GM10266 (cell line): ENCODE results near the gene ISOC1.

ENCODE experiments used
- DNase-seq: peaks from one replicate; pipeline ENCODE4 v3.0.0; 2012; ENCODE audit errors: extremely low spot score
- TF ChIP-seq, protein P1 (sequence below): IDR thresholded peaks from 2 replicates; pipeline ENCODE4 v1.5.1; 2012; ENCODE audit warnings: mild to moderate bottlenecking, low read depth; ENCODE audit not compliant: control insufficient read depth, insufficient read depth; ENCODE audit errors: missing control alignments

ISOC1 gene

DNA sequence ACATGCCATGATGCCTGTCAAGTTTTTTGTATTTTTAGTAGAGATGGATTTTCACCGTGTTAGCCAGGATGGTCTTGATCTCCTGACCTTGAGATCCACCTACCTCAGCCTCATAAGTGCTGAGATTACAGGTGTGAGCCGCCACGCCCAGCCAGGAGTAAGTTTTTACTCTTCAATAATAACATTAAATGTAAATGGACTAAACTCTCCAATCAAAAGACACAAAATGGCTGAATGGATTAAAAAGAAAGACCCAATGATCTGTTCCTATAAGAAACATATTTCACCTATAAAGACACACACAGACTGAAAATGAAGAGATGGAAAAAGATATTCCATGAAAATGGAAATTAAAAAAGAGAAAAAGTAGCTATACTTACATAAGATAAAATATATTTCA lies 37.2 kb upstream of the ISOC1 start:
- no peak for DNase-seq

DNA sequence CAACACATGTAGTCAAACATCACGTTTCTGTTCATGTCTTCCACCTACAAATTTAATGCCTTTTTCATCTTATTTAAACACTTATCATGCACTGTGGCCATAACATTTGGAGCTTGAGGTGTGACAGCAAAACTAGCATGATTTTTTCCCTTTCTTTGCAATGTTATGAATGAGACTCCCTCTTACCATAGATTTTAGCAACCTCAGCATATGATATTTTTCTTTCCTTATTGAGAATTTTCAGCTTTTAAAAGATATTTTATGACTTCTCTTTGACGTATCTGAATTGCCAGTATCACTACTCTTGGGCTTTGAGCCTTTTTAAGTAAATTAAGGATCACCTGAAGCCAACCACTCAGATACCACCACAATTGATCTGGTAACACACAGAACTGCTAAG lies 32.7 kb upstream of the ISOC1 start:
- DNase-seq, result no peak
- TF ChIP-seq, protein P1, sequence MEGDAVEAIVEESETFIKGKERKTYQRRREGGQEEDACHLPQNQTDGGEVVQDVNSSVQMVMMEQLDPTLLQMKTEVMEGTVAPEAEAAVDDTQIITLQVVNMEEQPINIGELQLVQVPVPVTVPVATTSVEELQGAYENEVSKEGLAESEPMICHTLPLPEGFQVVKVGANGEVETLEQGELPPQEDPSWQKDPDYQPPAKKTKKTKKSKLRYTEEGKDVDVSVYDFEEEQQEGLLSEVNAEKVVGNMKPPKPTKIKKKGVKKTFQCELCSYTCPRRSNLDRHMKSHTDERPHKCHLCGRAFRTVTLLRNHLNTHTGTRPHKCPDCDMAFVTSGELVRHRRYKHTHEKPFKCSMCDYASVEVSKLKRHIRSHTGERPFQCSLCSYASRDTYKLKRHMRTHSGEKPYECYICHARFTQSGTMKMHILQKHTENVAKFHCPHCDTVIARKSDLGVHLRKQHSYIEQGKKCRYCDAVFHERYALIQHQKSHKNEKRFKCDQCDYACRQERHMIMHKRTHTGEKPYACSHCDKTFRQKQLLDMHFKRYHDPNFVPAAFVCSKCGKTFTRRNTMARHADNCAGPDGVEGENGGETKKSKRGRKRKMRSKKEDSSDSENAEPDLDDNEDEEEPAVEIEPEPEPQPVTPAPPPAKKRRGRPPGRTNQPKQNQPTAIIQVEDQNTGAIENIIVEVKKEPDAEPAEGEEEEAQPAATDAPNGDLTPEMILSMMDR, result no peak

More for the DNA sequence above, 37.2 kb upstream of the ISOC1 start:
- TF ChIP-seq, protein P1, result no peak

DNA sequence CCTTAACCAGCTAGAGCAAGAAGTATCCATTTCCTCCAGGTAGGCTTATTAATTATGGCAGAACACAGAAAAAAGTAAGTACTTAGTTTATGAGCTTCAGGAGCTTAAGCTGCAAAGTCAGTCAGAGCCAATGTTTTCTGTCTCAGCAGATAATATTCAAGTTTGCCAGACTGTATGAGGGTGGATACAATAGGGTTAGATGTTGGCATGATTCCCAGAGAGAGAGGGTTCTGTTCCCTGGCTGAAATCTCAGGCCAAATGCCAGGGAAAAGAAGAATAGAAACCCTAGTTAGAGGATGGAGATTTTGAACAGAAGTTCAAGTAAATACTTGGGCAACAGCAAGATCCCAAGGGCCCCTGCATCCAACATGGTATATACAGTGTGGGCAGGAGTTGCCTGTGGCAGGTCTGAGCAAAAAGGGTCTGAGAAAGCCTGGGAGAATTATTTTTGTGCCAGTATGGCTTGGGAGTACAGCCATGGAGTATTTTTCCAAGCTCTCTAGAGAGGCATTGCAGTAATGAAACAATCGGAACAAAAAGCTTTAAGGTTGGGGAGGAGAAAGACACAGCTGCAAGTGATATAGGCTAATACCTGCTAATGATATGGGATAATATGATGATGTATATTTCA lies 31.0 kb upstream of the ISOC1 start:
- DNase-seq, result no peak
- TF ChIP-seq, protein P1, result no peak

DNA sequence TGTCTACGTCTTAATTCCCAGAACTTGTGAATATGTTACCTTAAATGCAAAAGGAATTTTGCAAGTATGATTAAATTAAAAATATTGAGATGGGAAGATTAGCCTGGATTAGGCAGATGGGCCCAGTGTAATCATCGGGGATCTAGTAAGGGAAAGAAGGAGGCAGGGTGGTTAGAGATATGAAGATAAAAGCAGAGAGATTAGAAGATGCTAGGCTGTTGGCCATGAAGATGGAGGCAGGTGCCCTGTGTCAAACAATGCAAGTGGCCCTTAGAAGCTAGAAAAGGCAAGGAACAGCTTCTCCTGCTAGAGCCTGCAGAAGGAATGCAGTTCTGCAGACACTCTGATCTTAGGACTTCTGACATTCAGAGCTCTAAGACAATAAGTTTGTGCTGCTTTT lies 28.8 kb upstream of the ISOC1 start:
- TF ChIP-seq, protein P1, result no peak
- DNase-seq, result no peak

DNA sequence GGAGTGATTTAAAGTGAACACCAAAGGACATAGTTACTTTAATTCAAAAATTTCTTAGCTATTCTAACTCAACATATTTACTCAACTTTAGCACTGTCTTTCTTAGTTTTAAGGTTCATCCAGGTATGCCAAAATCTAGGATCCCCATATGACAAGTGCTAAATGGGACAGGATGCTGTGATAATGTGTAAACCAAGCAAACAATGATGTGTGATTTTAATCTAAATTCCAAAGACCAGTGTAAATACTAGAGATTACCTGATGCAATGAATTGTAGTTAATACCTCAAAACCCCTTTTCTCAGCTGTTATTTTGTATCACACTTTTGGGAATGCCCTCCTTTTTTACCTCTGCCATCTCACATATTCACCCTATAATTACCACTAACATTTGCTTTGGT lies 26.8 kb upstream of the ISOC1 start:
- no peak for DNase-seq
- TF ChIP-seq, protein P1, result no peak

DNA sequence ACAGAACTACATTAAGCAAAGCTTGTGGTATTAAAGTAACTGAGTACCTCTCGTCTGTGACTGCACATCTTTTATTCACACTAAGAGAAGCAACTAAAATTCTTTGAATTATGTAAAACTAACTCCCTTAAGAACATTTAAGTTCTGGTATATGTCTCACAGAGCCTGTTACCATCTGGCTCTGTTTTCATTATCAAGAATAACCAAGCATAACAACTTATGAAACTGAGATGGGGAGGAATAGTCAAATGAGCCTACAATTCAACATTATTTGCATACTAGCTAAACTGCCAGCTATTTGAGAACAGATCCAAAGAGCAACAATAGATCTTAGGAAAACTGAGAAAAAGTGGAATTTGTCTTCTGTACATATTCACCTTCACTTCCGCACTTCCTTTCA lies 25.3 kb upstream of the ISOC1 start:
- DNase-seq, result no peak
- TF ChIP-seq, protein P1, result no peak

DNA sequence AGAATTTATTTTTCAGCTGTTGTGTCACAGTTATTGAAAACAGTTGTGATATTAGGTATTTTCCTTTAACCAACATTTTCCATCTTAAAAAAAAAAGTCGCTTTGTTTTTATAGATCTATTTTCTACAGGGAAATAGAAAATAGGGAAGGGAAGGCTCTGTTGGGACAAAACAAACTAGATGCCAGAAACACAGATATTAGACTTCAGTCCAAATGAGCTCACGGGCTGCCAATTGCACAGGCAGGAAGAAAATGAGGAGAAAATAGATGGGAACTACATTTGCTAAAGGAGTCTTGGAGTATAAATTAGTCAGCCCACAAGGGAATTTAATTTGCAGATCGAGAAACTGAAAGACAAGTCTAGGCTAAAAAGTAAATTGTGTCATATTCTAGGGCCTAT lies 21.4 kb upstream of the ISOC1 start:
- TF ChIP-seq, protein P1, result no peak
- no peak for DNase-seq
